ENCODE data around the gene BCKDHB. TPM values are rescaled to one million over a fixed set of nuclear protein-coding genes. Genes with fewer than 3 reads are reported as not detected.
A peak's percentile ranks its signal among the peaks of the same experiment; 100 is the strongest.
"Not testable (repeated sequence)": the region's sequence is repeated elsewhere in the genome, so short reads cannot be mapped to it uniquely, and the experiment has no call there.

Gene BCKDHB
- 9.1 and 15.0 TPM in 2 replicates for total RNA-seq

DNA sequence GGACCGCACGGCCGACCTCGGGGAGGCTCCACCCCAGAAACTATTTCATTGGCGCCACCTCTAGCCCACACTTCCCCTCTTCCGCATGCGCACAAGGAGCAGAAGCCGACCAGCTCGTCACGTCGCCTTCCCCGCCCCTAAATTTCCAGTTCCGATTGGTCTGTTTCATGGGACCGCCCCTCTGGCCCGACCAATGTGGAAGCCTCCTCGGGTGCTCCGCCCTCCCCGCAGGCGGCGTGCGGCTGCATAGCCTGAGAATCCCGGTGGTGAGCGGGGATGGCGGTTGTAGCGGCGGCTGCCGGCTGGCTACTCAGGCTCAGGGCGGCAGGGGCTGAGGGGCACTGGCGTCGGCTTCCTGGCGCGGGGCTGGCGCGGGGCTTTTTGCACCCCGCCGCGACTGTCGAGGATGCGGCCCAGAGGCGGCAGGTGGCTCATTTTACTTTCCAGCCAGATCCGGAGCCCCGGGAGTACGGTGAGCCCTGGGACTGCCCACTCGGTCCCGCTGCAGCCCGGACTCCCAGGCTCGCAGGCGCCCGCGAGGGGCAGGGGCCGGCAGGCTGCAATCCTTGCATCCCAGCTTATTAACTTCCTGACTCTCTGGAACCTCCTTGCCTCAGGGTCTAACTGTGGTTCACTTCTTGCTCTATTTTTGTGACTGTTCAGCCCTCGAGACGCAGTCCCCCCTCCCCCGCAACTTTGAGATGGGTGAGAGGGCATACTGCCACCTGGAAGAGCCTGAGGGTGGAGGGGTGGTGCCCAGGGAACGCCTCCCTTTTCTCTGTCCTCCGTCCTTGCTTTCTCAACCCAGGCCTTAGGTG is at the start of gene BCKDHB:
Gene BCKDHB (plus strand): TSS at position 254 of the 818 bp plus-strand sequence. CDS start 23 bp downstream, at position 277.
- TF ChIP-seq, protein P1, sequence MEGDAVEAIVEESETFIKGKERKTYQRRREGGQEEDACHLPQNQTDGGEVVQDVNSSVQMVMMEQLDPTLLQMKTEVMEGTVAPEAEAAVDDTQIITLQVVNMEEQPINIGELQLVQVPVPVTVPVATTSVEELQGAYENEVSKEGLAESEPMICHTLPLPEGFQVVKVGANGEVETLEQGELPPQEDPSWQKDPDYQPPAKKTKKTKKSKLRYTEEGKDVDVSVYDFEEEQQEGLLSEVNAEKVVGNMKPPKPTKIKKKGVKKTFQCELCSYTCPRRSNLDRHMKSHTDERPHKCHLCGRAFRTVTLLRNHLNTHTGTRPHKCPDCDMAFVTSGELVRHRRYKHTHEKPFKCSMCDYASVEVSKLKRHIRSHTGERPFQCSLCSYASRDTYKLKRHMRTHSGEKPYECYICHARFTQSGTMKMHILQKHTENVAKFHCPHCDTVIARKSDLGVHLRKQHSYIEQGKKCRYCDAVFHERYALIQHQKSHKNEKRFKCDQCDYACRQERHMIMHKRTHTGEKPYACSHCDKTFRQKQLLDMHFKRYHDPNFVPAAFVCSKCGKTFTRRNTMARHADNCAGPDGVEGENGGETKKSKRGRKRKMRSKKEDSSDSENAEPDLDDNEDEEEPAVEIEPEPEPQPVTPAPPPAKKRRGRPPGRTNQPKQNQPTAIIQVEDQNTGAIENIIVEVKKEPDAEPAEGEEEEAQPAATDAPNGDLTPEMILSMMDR (IDR thresholded peaks at IDR 0.05; ENCODE audit: insufficient read depth, low read length, severe bottlenecking) = no peak
- peak; percentile 95 for DNase-seq (ENCODE audit: low read depth)
- no peaks in the 10 kb centered on the region for H3K27me3 ChIP-seq (ENCODE audit: control insufficient read depth, insufficient read depth, low read length)
- peak; percentile 75 for FAIRE-seq
- peak within 1 kb of the TSS; percentile 82 for H3K4me3 ChIP-seq (ENCODE audit: low read depth, low read length)
- no peaks in the 10 kb centered on the region for H3K36me3 ChIP-seq (ENCODE audit: control insufficient read depth, insufficient read depth, low read length)

DNA sequence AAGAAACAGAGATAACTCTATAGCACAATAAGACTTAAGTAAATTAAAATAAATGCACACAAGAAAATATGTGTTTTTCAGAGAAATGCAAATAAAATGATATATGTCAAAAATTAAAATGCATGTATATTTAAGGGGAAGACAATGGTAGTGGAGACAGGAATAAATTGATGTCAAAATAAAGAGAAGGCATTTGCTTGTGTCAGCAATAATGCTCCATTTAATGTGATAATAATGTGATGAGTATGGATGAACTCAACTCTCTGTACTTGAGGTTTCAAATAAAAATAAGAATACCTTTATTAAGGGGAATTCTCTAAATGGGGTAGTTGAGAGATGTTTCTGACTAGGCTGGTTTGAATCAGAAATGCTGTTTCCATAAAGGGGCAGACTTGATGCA is 45.7 kb upstream of the BCKDHB start:
- no peak overlapping the region for H3K4me3 ChIP-seq (ENCODE audit: low read depth, low read length)
- TF ChIP-seq, protein P1 (IDR thresholded peaks at IDR 0.05; ENCODE audit: insufficient read depth, low read length, severe bottlenecking) = no peak
- no peaks in the 10 kb centered on the region for H3K27me3 ChIP-seq (ENCODE audit: control insufficient read depth, insufficient read depth, low read length)
- no peak for FAIRE-seq
- no peak for DNase-seq (ENCODE audit: low read depth)
- no peaks in the 10 kb centered on the region for H3K36me3 ChIP-seq (ENCODE audit: control insufficient read depth, insufficient read depth, low read length)

DNA sequence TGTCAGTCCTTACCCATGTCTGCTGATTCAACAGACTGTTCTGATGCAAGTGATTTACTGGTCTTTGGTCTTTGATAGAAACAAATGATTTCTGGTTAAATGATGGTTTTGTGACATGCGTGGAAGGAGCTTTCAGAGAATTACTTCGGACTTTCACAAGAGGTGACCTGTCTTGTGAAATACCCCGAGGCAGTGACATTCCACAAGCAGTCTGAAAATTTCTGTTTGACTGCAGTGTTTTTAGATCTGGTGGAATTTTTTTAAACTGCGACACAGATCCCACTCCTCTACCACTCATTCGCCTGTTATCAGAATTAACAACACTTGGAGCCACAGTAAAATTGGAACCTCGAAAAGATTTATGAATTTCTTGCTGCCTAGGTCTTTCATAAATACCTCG is 38.3 kb upstream of the BCKDHB start:
- H3K36me3 ChIP-seq (ENCODE audit: control insufficient read depth, insufficient read depth, low read length); H3K27me3 ChIP-seq (ENCODE audit: control insufficient read depth, insufficient read depth, low read length); H3K4me3 ChIP-seq (ENCODE audit: low read depth, low read length); DNase-seq (ENCODE audit: low read depth): not testable (repeated sequence)
- FAIRE-seq = peak; percentile 60

DNA sequence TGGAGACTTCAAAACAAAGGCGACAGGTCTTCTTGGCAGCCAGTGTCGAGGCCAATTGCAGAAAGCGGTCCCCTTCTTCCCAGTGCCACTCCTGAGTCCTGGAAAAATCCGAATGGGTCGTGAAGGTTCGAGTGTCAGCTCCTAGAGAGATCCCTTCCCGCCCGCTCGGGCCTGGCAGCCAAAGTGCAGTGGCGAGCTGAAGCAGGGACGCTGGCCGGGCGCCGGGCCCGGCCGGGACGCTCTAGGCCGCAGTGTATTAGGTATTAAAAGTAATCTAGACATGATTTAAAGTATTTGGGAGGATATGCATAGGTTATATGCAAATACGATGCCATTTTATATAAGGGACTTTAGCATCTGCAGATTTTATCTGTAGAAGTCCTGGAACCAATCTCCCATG is 36.0 kb upstream of the BCKDHB start:
- not testable (repeated sequence) for FAIRE-seq; H3K4me3 ChIP-seq (ENCODE audit: low read depth, low read length); DNase-seq (ENCODE audit: low read depth); H3K36me3 ChIP-seq (ENCODE audit: control insufficient read depth, insufficient read depth, low read length); H3K27me3 ChIP-seq (ENCODE audit: control insufficient read depth, insufficient read depth, low read length)

DNA sequence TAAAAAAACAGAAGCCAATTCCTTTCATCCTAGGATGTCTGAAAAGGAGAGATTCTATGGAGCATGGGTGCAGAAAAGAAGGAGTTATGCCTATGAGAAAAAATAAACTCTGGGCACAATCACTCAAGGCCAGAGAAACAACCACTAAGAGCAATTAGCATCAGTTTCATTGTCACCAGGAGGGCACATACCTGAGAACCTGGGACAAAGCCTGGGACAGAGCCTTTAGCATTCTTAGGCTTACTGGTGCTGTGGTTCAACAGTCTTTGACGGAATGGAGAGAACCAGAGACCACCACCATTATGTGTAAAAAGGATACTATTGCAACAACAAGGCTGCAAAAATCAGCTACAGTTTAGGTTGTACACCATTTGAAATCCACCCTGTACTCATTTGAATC is 29.4 kb upstream of the BCKDHB start:
- no peak for DNase-seq (ENCODE audit: low read depth)
- FAIRE-seq = no peak
- TF ChIP-seq, protein P1 (IDR thresholded peaks at IDR 0.05; ENCODE audit: insufficient read depth, low read length, severe bottlenecking) = no peak
- Histone ChIP-seq H3K4me3 (ENCODE audit: low read depth, low read length) (no peak overlapping the region), H3K27me3 (ENCODE audit: control insufficient read depth, insufficient read depth, low read length) (no peaks in the 10 kb centered on the region), H3K36me3 (ENCODE audit: control insufficient read depth, insufficient read depth, low read length) (no peaks in the 10 kb centered on the region)

DNA sequence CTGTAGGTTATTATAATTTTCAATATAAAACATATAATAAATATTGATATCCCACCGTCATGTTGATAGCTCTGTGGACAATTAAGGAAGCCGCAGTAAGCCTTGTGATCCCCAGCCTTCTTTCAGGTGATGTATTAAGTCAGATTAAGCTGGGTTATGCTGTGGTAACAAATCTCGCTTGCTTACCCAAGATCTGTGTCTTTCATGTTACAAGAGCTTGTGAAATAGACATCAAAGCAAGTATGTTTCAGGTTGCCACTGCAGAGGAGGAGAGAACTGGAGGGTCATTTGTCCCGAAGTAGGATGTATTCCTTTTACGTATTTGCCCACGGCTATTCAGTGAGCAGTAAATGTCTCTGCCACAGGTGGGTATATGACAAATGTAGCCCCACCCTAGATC is 17.8 kb upstream of the BCKDHB start:
- FAIRE-seq (no peak), DNase-seq (ENCODE audit: low read depth) (no peak)
- TF ChIP-seq, protein P1 (IDR thresholded peaks at IDR 0.05; ENCODE audit: insufficient read depth, low read length, severe bottlenecking) = no peak
- no peak overlapping the region for H3K4me3 ChIP-seq (ENCODE audit: low read depth, low read length)
- H3K27me3 ChIP-seq (ENCODE audit: control insufficient read depth, insufficient read depth, low read length) = no peaks in the 10 kb centered on the region
- H3K36me3 ChIP-seq (ENCODE audit: control insufficient read depth, insufficient read depth, low read length) = no peaks in the 10 kb centered on the region

DNA sequence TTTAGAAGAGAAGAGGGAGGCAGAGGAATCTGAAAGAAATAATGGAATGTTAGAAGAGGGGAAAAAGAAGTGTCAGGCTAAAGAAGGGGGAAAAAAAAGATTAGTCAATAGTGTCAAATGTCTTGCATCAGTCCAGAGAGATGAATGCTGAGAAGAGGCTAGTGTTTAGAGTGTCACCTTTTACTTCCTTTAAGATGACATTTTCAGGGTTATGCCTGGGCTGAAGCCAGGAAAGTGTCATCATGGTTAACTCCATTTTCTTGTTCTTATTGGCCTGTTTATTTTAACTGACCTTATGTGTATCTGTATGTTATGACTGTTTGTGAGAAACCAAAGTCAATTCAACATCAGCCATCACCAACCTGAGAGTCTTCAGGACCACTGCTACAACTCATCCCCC is 15.0 kb upstream of the BCKDHB start:
- no peaks in the 10 kb centered on the region for H3K27me3 ChIP-seq (ENCODE audit: control insufficient read depth, insufficient read depth, low read length)
- TF ChIP-seq, protein P1 (IDR thresholded peaks at IDR 0.05; ENCODE audit: insufficient read depth, low read length, severe bottlenecking) = no peak
- no peaks in the 10 kb centered on the region for H3K36me3 ChIP-seq (ENCODE audit: control insufficient read depth, insufficient read depth, low read length)
- H3K4me3 ChIP-seq (ENCODE audit: low read depth, low read length) = no peak overlapping the region
- FAIRE-seq (no peak), DNase-seq (ENCODE audit: low read depth) (no peak)

All from bronchial epithelial cell (primary cell).